A549 treated with ZK216348 at 1 μM for 4 hours (cell line): Measurements from ENCODE around the gene GJD4. TPM values are rescaled to one million over a fixed set of nuclear protein-coding genes. Genes with fewer than 3 reads are reported as not detected.

Source experiments
- total RNA-seq: library from RNA; stranded (reverse); fragments of 200-300 nt; extraction: Qiagen RNA extraction; gene quantifications from 5 replicates; pipeline ENCODE4 v1.2.3, GENCODE V29; 2022; ENCODE audit warnings: low read depth

Gene GJD4
- total RNA-seq, result not detected in 5 replicates

DNA sequence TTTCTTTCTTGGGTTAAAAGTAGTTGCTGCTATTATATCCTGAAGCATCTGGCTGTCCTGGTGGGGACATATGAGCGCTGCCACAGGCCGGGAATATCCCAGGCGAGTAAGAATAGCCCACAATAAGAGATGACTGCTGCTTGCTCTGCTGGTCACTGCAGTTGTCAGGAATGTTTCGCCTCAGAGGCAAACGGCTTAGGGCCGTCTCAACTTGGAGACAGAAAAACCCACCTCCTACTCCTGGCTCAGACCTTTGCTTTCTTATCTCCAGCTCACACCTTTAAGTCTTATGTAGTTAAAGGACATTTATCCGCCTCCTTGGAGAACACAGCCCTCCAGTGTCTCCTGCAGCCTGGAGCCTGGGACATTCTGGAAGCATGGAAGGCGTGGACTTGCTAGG lies at the start of gene GJD4:
Gene GJD4, plus strand, starts transcription at position 151 of the 400 bp plus-strand sequence. Its CDS starts 227 bp downstream, at position 378.

GRCh38 chr10:35642035-35642792 lies 37.1 kb downstream of the GJD4 start, which contains the start of gene FZD8:
Gene FZD8, minus strand, starts transcription at chr10:35642296. Its CDS starts 867 bp downstream, at chr10:35641429.

Other genes starting within 250 kb of the GJD4 start
- 3.2 to 7.0 TPM (median 6.1 TPM) in 5 replicates for gene FZD8, start 37.0 kb downstream of the GJD4 start, total RNA-seq